ENCODE results near the gene TSGA10.

Gene TSGA10

GRCh38 chr2:99180755-99181623 is 26.2 kb upstream of the TSGA10 start, which contains the start of the genes MITD1 and MRPL30:
Gene MITD1, minus strand, starts transcription at chr2:99181058. Its CDS starts 77 bp downstream, at chr2:99180981.
Gene MRPL30, plus strand, starts transcription at chr2:99181184. Its CDS starts 5,020 bp downstream, at chr2:99186204.
- Histone ChIP-seq H2BK5ac (ENCODE audit: low read depth, low read length, poor library complexity) (peak within 1 kb of the TSS; percentile 86), H2AFZ (ENCODE audit: insufficient read depth, low read length, poor library complexity) (peak within 1 kb of the TSS; percentile 98), H2BK120ac (ENCODE audit: insufficient read depth, low read length, poor library complexity) (peak within 1 kb of the TSS; percentile 83), H3K9me3 (ENCODE audit: insufficient read depth, low read depth, low read length) (no peaks in the 10 kb centered on the region), H3K18ac (ENCODE audit: low read length) (peak within 1 kb of the TSS; percentile 96), H3K27me3 (ENCODE audit: insufficient read depth, low read length) (no peaks in the 10 kb centered on the region), H3K4me1 (ENCODE audit: control insufficient read depth in 1 of 2, insufficient read depth in 2 of 2, low read length in 2 of 2) (peaks cover 0 to 6% of the 10 kb centered on the region in 2 experiments), H3K36me3 (ENCODE audit: control insufficient read depth in 1 of 2, insufficient read depth in 2 of 2, low read length in 2 of 2) (peaks cover 0 to 2% of the 10 kb centered on the region in 2 experiments), H3K4ac (ENCODE audit: low read depth, low read length) (peak within 1 kb of the TSS; percentile 52), H3K79me2 (ENCODE audit: control insufficient read depth, insufficient read depth, low read length, poor library complexity) (peaks cover 4% of the 10 kb centered on the region), H4K12ac (ENCODE audit: low read depth, low read length) (peak within 1 kb of the TSS; percentile 99), H4K8ac (ENCODE audit: low read depth, low read length) (peak within 1 kb of the TSS; percentile 100), H3K27ac (ENCODE audit: low read depth, low read length) (peak within 1 kb of the TSS; percentile 65), H3K14ac (ENCODE audit: low read length) (peak within 1 kb of the TSS; percentile 93), H3K79me1 (ENCODE audit: low read length) (peaks cover 6% of the 10 kb centered on the region), H3K23ac (ENCODE audit: low read length) (no peak within 1 kb of the TSS), H4K91ac (ENCODE audit: low read depth, low read length) (peak within 1 kb of the TSS; percentile 88), H3K9ac (ENCODE audit: low read length) (peak within 1 kb of the TSS; percentile 96), H2BK12ac (ENCODE audit: low read length) (no peak within 1 kb of the TSS), H3K4me3 (ENCODE audit: low read depth, low read length) (peak within 1 kb of the TSS; percentile 98), H3K4me2 (ENCODE audit: low read length) (peak within 1 kb of the TSS; percentile 70), H2AK5ac (ENCODE audit: low read length) (no peak within 1 kb of the TSS)
- DNase-seq = peak; percentile 93 to 98
- WGBS (ENCODE audit: extremely low coverage, insufficient coverage, insufficient read length) = no CpG with 5 or more reads among the region's 39 CpGs

DNA sequence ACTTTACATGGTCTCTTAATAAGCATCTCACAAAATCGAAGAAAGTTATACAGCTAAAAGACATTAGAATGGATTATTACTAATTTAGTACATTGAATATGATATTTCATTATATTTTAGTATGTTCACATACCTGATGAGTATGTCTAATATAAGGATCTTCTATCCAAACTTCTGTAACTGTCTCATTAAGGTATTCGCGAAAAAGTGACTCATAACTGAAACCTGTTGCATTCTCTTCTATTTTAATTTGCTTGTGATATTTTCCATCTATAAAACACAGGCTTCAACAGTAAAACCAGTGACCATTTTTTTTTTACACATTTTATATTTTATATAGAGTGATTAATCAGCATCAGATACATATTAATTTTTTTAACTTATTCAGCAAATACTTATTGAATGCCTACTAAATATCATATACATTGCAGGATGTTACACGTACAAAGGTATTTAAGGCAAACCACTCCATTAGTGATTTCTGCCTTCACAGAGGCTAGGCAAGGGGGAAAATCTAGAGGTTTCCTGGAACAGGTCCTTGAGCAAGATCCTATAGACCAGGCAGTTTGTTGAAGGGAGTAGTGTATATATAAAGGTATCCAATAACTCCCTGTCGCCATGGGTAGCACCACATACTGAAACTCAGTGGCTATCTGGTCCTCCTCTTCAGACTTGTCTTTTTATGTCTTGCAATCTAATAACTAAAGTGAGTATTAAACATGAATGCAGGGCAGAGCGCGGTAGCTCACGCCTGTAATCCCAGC is 16.8 kb upstream of the TSGA10 start:
- Histone ChIP-seq H3K36me3 (ENCODE audit: control insufficient read depth in 1 of 2, insufficient read depth in 2 of 2, low read length in 2 of 2) (peaks cover 10 to 16% of the 10 kb centered on the region in 2 experiments), H4K12ac (ENCODE audit: low read depth, low read length) (no peak overlapping the region), H2BK120ac (ENCODE audit: insufficient read depth, low read length, poor library complexity) (no peak overlapping the region), H3K9ac (ENCODE audit: low read length) (no peak overlapping the region), H3K4me1 (ENCODE audit: control insufficient read depth in 1 of 2, insufficient read depth in 2 of 2, low read length in 2 of 2) (no peaks in the 10 kb centered on the region), H3K27me3 (ENCODE audit: insufficient read depth, low read length) (no peaks in the 10 kb centered on the region), H3K9me3 (ENCODE audit: insufficient read depth, low read depth, low read length) (no peaks in the 10 kb centered on the region), H2AFZ (ENCODE audit: insufficient read depth, low read length, poor library complexity) (no peak overlapping the region), H3K27ac (ENCODE audit: low read depth, low read length) (no peak overlapping the region), H3K4me2 (ENCODE audit: low read length) (no peak overlapping the region), H3K4me3 (ENCODE audit: low read depth, low read length) (no peak overlapping the region), H3K4ac (ENCODE audit: low read depth, low read length) (no peak overlapping the region), H3K14ac (ENCODE audit: low read length) (no peak overlapping the region), H4K91ac (ENCODE audit: low read depth, low read length) (no peak overlapping the region), H3K79me2 (ENCODE audit: control insufficient read depth, insufficient read depth, low read length, poor library complexity) (no peaks in the 10 kb centered on the region), H3K23ac (ENCODE audit: low read length) (no peak overlapping the region), H2BK5ac (ENCODE audit: low read depth, low read length, poor library complexity) (no peak overlapping the region), H2AK5ac (ENCODE audit: low read length) (no peak overlapping the region), H2BK12ac (ENCODE audit: low read length) (no peak overlapping the region), H4K8ac (ENCODE audit: low read depth, low read length) (no peak overlapping the region), H3K79me1 (ENCODE audit: low read length) (no peaks in the 10 kb centered on the region), H3K18ac (ENCODE audit: low read length) (no peak overlapping the region)
- WGBS (ENCODE audit: extremely low coverage, insufficient coverage, insufficient read length) = no CpG with 5 or more reads among the region's 8 CpGs
- no peak for DNase-seq

DNA sequence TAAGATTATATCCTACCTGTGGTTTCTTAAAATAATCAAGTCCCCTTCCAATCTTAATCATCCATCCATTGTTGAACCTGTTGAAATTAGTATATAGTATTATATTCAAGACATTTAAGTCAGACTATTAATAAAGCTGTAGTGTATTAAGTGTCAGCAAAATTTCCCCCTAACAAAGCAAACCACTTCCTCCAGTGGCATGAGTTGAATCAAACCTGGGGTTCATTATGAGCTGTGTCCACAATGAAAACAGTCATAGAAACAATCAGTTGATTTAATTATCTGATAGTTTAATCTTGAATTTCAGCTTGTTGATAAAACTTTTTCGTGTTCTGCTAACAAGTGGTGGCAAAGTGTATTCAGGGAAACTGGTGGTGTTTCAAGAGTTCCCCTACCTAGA is 14.8 kb upstream of the TSGA10 start:
- Histone ChIP-seq H3K23ac (ENCODE audit: low read length) (no peak overlapping the region), H3K4me2 (ENCODE audit: low read length) (no peak overlapping the region), H3K79me1 (ENCODE audit: low read length) (no peaks in the 10 kb centered on the region), H2AK5ac (ENCODE audit: low read length) (no peak overlapping the region), H3K79me2 (ENCODE audit: control insufficient read depth, insufficient read depth, low read length, poor library complexity) (no peaks in the 10 kb centered on the region), H3K27me3 (ENCODE audit: insufficient read depth, low read length) (no peaks in the 10 kb centered on the region), H3K14ac (ENCODE audit: low read length) (no peak overlapping the region), H3K4me3 (ENCODE audit: low read depth, low read length) (no peak overlapping the region), H2BK120ac (ENCODE audit: insufficient read depth, low read length, poor library complexity) (no peak overlapping the region), H2BK5ac (ENCODE audit: low read depth, low read length, poor library complexity) (no peak overlapping the region), H3K9ac (ENCODE audit: low read length) (no peak overlapping the region), H2AFZ (ENCODE audit: insufficient read depth, low read length, poor library complexity) (no peak overlapping the region), H3K9me3 (ENCODE audit: insufficient read depth, low read depth, low read length) (no peaks in the 10 kb centered on the region), H2BK12ac (ENCODE audit: low read length) (no peak overlapping the region), H3K18ac (ENCODE audit: low read length) (no peak overlapping the region), H4K8ac (ENCODE audit: low read depth, low read length) (no peak overlapping the region), H3K36me3 (ENCODE audit: control insufficient read depth in 1 of 2, insufficient read depth in 2 of 2, low read length in 2 of 2) (peaks cover 10 to 23% of the 10 kb centered on the region in 2 experiments), H4K91ac (ENCODE audit: low read depth, low read length) (no peak overlapping the region), H3K27ac (ENCODE audit: low read depth, low read length) (no peak overlapping the region), H3K4ac (ENCODE audit: low read depth, low read length) (no peak overlapping the region), H4K12ac (ENCODE audit: low read depth, low read length) (no peak overlapping the region), H3K4me1 (ENCODE audit: control insufficient read depth in 1 of 2, insufficient read depth in 2 of 2, low read length in 2 of 2) (no peaks in the 10 kb centered on the region)
- no peak for DNase-seq
- no CpG with 5 or more reads among the region's 1 CpG for WGBS (ENCODE audit: extremely low coverage, insufficient coverage, insufficient read length)

GRCh38 chr2:99166218-99166617 is 11.5 kb upstream of the TSGA10 start:
- H3K27ac ChIP-seq (ENCODE audit: low read depth, low read length) = no peak overlapping the region
- DNase-seq = no peak
- no peak overlapping the region for H2BK5ac ChIP-seq (ENCODE audit: low read depth, low read length, poor library complexity)

More at GRCh38 chr2:99166218-99166617, 11.5 kb upstream of the TSGA10 start:
- WGBS (ENCODE audit: extremely low coverage, insufficient coverage, insufficient read length) = no CpG with 5 or more reads among the region's 5 CpGs
- Histone ChIP-seq H3K27me3 (ENCODE audit: insufficient read depth, low read length) (no peaks in the 10 kb centered on the region), H3K14ac (ENCODE audit: low read length) (no peak overlapping the region), H2AK5ac (ENCODE audit: low read length) (no peak overlapping the region), H3K4me3 (ENCODE audit: low read depth, low read length) (no peak overlapping the region), H3K4ac (ENCODE audit: low read depth, low read length) (no peak overlapping the region), H4K8ac (ENCODE audit: low read depth, low read length) (no peak overlapping the region), H3K4me2 (ENCODE audit: low read length) (no peak overlapping the region), H3K79me2 (ENCODE audit: control insufficient read depth, insufficient read depth, low read length, poor library complexity) (no peaks in the 10 kb centered on the region), H2AFZ (ENCODE audit: insufficient read depth, low read length, poor library complexity) (no peak overlapping the region), H3K9me3 (ENCODE audit: insufficient read depth, low read depth, low read length) (no peaks in the 10 kb centered on the region), H3K36me3 (ENCODE audit: control insufficient read depth in 1 of 2, insufficient read depth in 2 of 2, low read length in 2 of 2) (peaks cover 6 to 18% of the 10 kb centered on the region in 2 experiments), H3K79me1 (ENCODE audit: low read length) (no peaks in the 10 kb centered on the region), H4K12ac (ENCODE audit: low read depth, low read length) (no peak overlapping the region), H2BK120ac (ENCODE audit: insufficient read depth, low read length, poor library complexity) (no peak overlapping the region), H3K9ac (ENCODE audit: low read length) (no peak overlapping the region), H3K18ac (ENCODE audit: low read length) (no peak overlapping the region), H3K23ac (ENCODE audit: low read length) (no peak overlapping the region), H4K91ac (ENCODE audit: low read depth, low read length) (no peak overlapping the region), H2BK12ac (ENCODE audit: low read length) (no peak overlapping the region), H3K4me1 (ENCODE audit: control insufficient read depth in 1 of 2, insufficient read depth in 2 of 2, low read length in 2 of 2) (no peaks in the 10 kb centered on the region)
